HepG2 (cell line): ENCODE measurements around the gene EFNA2. TPM values are rescaled to one million over a fixed set of nuclear protein-coding genes. Genes with fewer than 3 reads are reported as not detected.

Experiments
- AHR ChIP-seq: IDR thresholded peaks from 2 replicates; pipeline ENCODE4 v1.6.1; 2018; ENCODE audit warnings: missing genetic modification reagents, missing compliant biosample characterization
- ARHGAP35 ChIP-seq: sonication (generic); formaldehyde crosslinking; IDR thresholded peaks from 2 replicates; pipeline ENCODE4 v1.9.0; 2022; ENCODE audit warnings: mild to moderate bottlenecking, inconsistent platforms, moderate library complexity, missing genetic modification reagents, borderline replicate concordance
- CCDC6 ChIP-seq: sonication (generic); formaldehyde crosslinking; IDR thresholded peaks from 2 replicates; pipeline ENCODE4 v1.8.1; 2022; ENCODE audit warnings: mild to moderate bottlenecking, missing genetic modification reagents, moderate library complexity
- GMEB2 ChIP-seq: IDR thresholded peaks from 2 replicates; pipeline ENCODE4 v1.6.1; 2016; ENCODE audit warnings: missing biosample characterization, missing genetic modification reagents, low read depth
- JUNB ChIP-seq: sonication (generic); formaldehyde crosslinking; IDR thresholded peaks from 2 replicates; pipeline ENCODE4 v1.8.0; 2022; ENCODE audit warnings: missing genetic modification reagents, mild to moderate bottlenecking, borderline replicate concordance
- KMT2A ChIP-seq: sonication (generic); formaldehyde crosslinking; IDR thresholded peaks from 2 replicates; pipeline ENCODE4 v1.4.0; 2020; ENCODE audit warnings: missing genetic modification reagents
- NCOR1 ChIP-seq: fragments of 200-600 bp; sonication (generic); IDR thresholded peaks from 2 replicates; pipeline ENCODE4 v1.7.0; 2017; ENCODE audit warnings: antibody characterized with exemption, low read length, borderline replicate concordance
- RBM22 ChIP-seq: fragments of 200-400 bp; formaldehyde crosslinking; optimal IDR thresholded peaks from 2 replicates; pipeline ENCODE3; 2017; ENCODE audit warnings: mild to moderate bottlenecking, low read length, moderate library complexity
- RFX1 ChIP-seq: fragments of 450-650 bp; IDR thresholded peaks from 2 replicates; pipeline ENCODE4 v1.6.1; 2017
- SATB2 ChIP-seq: sonication (generic); formaldehyde crosslinking; IDR thresholded peaks from 2 replicates; pipeline ENCODE4 v1.5.0; 2020; ENCODE audit warnings: missing genetic modification reagents
- ZFP41 ChIP-seq: sonication (generic); formaldehyde crosslinking; IDR thresholded peaks from 2 replicates; pipeline ENCODE4 v1.4.0; 2020; ENCODE audit warnings: mild to moderate bottlenecking, missing genetic modification reagents, borderline replicate concordance
- ZMAT3 ChIP-seq: sonication (generic); formaldehyde crosslinking; conservative IDR thresholded peaks from 2 replicates; pipeline ENCODE4 v1.7.0; 2021; ENCODE audit warnings: missing genetic modification reagents
- ZNF18 ChIP-seq: sonication (generic); formaldehyde crosslinking; IDR thresholded peaks from 2 replicates; pipeline ENCODE4 v1.8.0; 2022; ENCODE audit warnings: mild to moderate bottlenecking, missing genetic modification reagents; ENCODE audit not compliant: insufficient replicate concordance
- ZNF484 ChIP-seq: sonication (generic); formaldehyde crosslinking; IDR thresholded peaks from 2 replicates; pipeline ENCODE4 v1.5.1; 2020; ENCODE audit warnings: mild to moderate bottlenecking, low read depth, missing genetic modification reagents, borderline replicate concordance
- ZNF839 ChIP-seq: sonication (generic); formaldehyde crosslinking; IDR thresholded peaks from 2 replicates; pipeline ENCODE4 v1.4.0; 2020; ENCODE audit warnings: missing genetic modification reagents, mild to moderate bottlenecking, borderline replicate concordance
- polyA plus RNA-seq, 8 experiments: library from polyadenylated mRNA; depleted of rRNA in 3 of 8; stranded (reverse) in 7 of 8; unstranded in 1 of 8; fragments of >200 nt; fragmentation: Illumina TruSeq in 4 of 8; extraction: Trizol in 4 of 8; gene quantifications; 2 replicates each; pipeline versions ENCODE4 v1.2.1 to v1.2.3, GENCODE V29; 2011 to 2016; ENCODE audit warnings: low read depth in 4 of 8, missing spikeins in 1 of 8, mixed read lengths in 1 of 8; ENCODE audit not compliant: insufficient read depth in 1 of 8
- total RNA-seq, 5 experiments: library from RNA; depleted of rRNA; stranded (reverse); fragments of >200 nt; fragmentation: Illumina TruSeq; extraction: Trizol; gene quantifications; 2 replicates each; pipeline ENCODE4 v1.2.3, GENCODE V29; 2016; ENCODE audit warnings: low read depth in 1 of 5
- TF ChIP-seq, protein P1 (sequence below), 2 experiments: sonication (generic) in 1 of 2; formaldehyde crosslinking in 1 of 2; IDR thresholded peaks; 2 replicates each; pipeline versions ENCODE4 v1.6.1 to v1.9.0; 2014 to 2022; ENCODE audit warnings: antibody characterized with exemption in 1 of 2, borderline replicate concordance in 1 of 2, inconsistent platforms in 1 of 2, low read depth in 1 of 2, missing genetic modification reagents in 1 of 2
- TF ChIP-seq, protein P2 (sequence below): sonication (generic); formaldehyde crosslinking; IDR thresholded peaks from 2 replicates; pipeline ENCODE4 v1.5.0; 2020; ENCODE audit warnings: missing genetic modification reagents, mild to moderate bottlenecking, borderline replicate concordance

The EFNA2 gene
- total and polyA plus RNA-seq, 2 of the 13 experiments (the other 11 are each of a cell fraction or from before 2014, with no cell fraction given) = 6.0 to 9.9 TPM

DNA sequence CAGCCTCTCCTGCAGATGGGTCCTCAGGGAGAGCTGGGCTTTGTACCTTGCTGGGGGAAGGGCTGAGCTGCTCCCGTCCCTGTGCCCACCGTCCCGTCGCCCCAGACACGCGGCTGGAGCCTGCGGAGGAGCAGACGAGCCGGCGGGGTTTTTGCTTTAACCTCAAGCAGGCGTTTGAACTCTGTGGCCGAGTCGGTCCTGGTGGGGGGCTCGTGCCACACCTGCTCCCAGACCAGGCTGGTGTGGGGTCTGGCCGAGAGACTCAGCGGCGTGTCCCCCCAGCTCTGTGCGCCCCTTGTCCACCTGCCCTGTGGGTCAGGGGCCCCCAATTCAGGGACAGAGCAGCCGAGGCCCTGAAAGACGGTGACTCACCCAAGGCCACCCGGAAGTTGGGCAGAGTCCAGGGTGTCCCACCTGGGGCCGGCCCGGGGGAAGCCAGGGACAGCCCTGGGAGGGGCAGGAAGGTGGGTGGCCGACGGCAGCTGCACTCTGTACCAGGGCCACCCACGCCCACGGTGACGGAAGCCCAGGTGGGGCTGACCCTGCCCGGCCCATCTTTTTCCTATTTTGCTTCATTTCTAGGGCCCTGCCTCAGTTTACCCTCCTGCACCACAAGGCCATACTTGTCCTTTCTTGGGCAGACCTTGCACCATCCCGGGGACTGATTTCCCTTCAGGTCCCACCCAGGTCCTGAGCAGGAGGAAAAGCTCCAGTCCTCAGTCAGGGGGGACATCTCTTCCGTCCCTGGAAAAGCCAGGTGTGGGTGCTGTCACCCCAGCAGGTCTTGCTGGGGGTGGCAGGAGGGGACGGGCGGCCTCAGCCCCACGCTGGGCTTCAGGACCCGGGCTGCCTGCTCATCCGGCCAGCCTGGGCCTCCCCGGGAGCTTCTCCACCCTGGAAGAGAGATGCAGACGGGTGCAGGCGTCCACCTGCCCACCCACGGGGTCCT, 5.3 kb downstream of the EFNA2 start (continued):
- no peak for TF ChIP-seq ZFP41 (CRISPR knock-in tag)
- peak; percentile 53; the same call in 1 of the 2 replicates for TF ChIP-seq KMT2A (CRISPR knock-in tag)
- TF ChIP-seq CCDC6 (CRISPR knock-in tag) = 0 out of 2 replicates have a peak, but pooled peaks have one; percentile 65
- TF ChIP-seq GMEB2 (CRISPR knock-in tag) = no peak
- TF ChIP-seq SATB2 = no peak
- peak; percentile 53 for TF ChIP-seq RBM22
- TF ChIP-seq AHR (CRISPR knock-in tag) = no peak; the same call in 1 of the 2 replicates
- TF ChIP-seq, protein P1, sequence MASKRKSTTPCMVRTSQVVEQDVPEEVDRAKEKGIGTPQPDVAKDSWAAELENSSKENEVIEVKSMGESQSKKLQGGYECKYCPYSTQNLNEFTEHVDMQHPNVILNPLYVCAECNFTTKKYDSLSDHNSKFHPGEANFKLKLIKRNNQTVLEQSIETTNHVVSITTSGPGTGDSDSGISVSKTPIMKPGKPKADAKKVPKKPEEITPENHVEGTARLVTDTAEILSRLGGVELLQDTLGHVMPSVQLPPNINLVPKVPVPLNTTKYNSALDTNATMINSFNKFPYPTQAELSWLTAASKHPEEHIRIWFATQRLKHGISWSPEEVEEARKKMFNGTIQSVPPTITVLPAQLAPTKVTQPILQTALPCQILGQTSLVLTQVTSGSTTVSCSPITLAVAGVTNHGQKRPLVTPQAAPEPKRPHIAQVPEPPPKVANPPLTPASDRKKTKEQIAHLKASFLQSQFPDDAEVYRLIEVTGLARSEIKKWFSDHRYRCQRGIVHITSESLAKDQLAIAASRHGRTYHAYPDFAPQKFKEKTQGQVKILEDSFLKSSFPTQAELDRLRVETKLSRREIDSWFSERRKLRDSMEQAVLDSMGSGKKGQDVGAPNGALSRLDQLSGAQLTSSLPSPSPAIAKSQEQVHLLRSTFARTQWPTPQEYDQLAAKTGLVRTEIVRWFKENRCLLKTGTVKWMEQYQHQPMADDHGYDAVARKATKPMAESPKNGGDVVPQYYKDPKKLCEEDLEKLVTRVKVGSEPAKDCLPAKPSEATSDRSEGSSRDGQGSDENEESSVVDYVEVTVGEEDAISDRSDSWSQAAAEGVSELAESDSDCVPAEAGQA (IDR thresholded peaks at IDR 0.05; ENCODE audit: low read depth) = 0 out of 2 replicates have a peak, but pooled peaks have one; percentile 56
- TF ChIP-seq, protein P1 (CRISPR knock-in tag; IDR thresholded peaks at IDR 0.05; ENCODE audit: borderline replicate concordance) = no peak
- peak; percentile 85; the same call in 1 of the 2 replicates for TF ChIP-seq ZMAT3 (CRISPR knock-in tag)
- peak; percentile 93 for TF ChIP-seq JUNB (CRISPR knock-in tag)
- TF ChIP-seq, protein P2, sequence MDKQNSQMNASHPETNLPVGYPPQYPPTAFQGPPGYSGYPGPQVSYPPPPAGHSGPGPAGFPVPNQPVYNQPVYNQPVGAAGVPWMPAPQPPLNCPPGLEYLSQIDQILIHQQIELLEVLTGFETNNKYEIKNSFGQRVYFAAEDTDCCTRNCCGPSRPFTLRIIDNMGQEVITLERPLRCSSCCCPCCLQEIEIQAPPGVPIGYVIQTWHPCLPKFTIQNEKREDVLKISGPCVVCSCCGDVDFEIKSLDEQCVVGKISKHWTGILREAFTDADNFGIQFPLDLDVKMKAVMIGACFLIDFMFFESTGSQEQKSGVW = no peak; the same call in 1 of the 2 replicates
- no peak for TF ChIP-seq ZNF484
- peak; percentile 83 for TF ChIP-seq ZNF18
- no peak for TF ChIP-seq ARHGAP35
- TF ChIP-seq ZNF839 (CRISPR knock-in tag) = no peak
- no peak for TF ChIP-seq NCOR1
- TF ChIP-seq RFX1 = no peak
